Testis (tissue), 3 donors: Measurements from ENCODE around the gene TNNI2. TPM values are rescaled to one million over a fixed set of nuclear protein-coding genes. Genes with fewer than 3 reads are reported as not detected.
"Not testable (repeated sequence)": the region's sequence is repeated elsewhere in the genome, so short reads cannot be mapped to it uniquely, and the experiment has no call there.

Source experiments
- DNase-seq: peaks from one replicate; pipeline ENCODE4 v3.0.0-alpha.2; 2019
- H3K27ac ChIP-seq, 2 donors: fragments of 200-600 bp; sonication (generic); one replicate each; pipeline ENCODE4 v1.5.1; 2019
- H3K27me3 ChIP-seq: fragments of 200-600 bp; sonication (generic); one replicate; pipeline ENCODE4 v1.5.1; 2019
- H3K36me3 ChIP-seq: fragments of 200-600 bp; sonication (generic); one replicate; pipeline ENCODE4 v1.5.1; 2017; ENCODE audit warnings: low read depth; ENCODE audit errors: missing control alignments
- H3K4me1 ChIP-seq: fragments of 200-600 bp; sonication (generic); one replicate; pipeline ENCODE4 v1.5.1; 2019
- H3K4me3 ChIP-seq, 2 donors: fragments of 200-600 bp; sonication (generic); one replicate each; pipeline ENCODE4 v1.5.1; 2017 to 2019
- H3K9me3 ChIP-seq: fragments of 200-600 bp; sonication (generic); one replicate; pipeline ENCODE4 v1.5.1; 2017
- POLR2A ChIP-seq: fragments of 450-650 bp; IDR thresholded peaks from one replicate; pipeline ENCODE4 v1.6.1; 2017; ENCODE audit warnings: antibody characterized with exemption, mild to moderate bottlenecking, moderate library complexity
- WGBS, 2 donors: methylation state at CpG; one replicate each; pipeline ENCODE4 v1.1.5; 2018; 5-methylcytosine and 5-hydroxymethylcytosine counted together
- intact Hi-C: fragments of 100-400 bp; cut with DNase I; formaldehyde crosslinking; loops from one replicate; pipeline ENCODE4 v1.15.1; 2023; ENCODE audit warnings: low total_unique reads
- polyA plus RNA-seq: library from polyadenylated mRNA; stranded (reverse); fragments of 350-450 nt; fragmentation: Illumina TruSeq; extraction: RNeasy Lipid Tissue Mini Kit (QIAGEN cat#74804); gene quantifications from one replicate; pipeline ENCODE4 v1.2.3, GENCODE V29; 2014; ENCODE audit warnings: low read depth, low replicate concordance; ENCODE audit not compliant: insufficient read depth
- total RNA-seq, 2 donors: library from RNA; depleted of rRNA; stranded (reverse); fragments of >200 nt; gene quantifications; one replicate each; pipeline ENCODE4 v1.2.3, GENCODE V29; 2016
- TF ChIP-seq, protein P1 (sequence below), 3 experiments: fragments of 450-650 bp in 2 of 3; fragments of 200-600 bp in 1 of 3; sonication (generic) in 1 of 3; IDR thresholded peaks; one replicate each; pipeline ENCODE4 v1.5.1; 2016 to 2019; ENCODE audit warnings: antibody characterized with exemption in 3 of 3, mild to moderate bottlenecking in 2 of 3, moderate library complexity in 1 of 3

The TNNI2 gene
- total and polyA plus RNA-seq, 3 donors from 2014 or later, result 8.6 TPM; not detected in 2

DNA sequence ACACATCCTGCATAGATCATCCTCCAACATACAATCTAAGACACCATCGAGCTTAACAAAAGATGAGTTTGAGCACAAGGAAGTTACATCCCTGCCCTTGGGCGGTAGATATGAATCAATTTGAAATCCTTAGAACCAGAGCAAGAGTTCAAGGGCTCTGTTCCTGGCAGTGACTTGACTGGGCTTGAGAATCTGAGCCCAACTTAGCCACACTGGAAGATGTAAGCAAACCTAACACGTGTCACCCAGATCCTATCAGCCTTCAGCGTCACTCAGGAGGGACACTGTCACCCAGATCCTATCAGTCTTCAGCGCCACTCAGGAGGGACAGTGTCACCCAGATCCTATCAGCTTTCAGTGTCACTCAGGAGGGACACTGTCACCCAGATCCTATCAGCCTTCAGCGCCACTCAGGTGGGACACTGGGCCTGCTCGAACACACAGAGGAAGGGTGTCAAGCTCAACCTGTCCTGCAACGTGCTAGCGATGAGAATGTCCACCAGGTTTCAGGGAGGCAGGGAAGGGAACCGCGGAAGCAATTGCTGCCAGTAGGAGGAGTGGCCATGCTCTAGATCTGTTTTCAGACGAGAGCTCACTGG is 42.3 kb upstream of the TNNI2 start:
- TF ChIP-seq, protein P1, sequence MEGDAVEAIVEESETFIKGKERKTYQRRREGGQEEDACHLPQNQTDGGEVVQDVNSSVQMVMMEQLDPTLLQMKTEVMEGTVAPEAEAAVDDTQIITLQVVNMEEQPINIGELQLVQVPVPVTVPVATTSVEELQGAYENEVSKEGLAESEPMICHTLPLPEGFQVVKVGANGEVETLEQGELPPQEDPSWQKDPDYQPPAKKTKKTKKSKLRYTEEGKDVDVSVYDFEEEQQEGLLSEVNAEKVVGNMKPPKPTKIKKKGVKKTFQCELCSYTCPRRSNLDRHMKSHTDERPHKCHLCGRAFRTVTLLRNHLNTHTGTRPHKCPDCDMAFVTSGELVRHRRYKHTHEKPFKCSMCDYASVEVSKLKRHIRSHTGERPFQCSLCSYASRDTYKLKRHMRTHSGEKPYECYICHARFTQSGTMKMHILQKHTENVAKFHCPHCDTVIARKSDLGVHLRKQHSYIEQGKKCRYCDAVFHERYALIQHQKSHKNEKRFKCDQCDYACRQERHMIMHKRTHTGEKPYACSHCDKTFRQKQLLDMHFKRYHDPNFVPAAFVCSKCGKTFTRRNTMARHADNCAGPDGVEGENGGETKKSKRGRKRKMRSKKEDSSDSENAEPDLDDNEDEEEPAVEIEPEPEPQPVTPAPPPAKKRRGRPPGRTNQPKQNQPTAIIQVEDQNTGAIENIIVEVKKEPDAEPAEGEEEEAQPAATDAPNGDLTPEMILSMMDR (IDR thresholded peaks at IDR 0.05), result no peak
- TF ChIP-seq POLR2A, result no peak
- H3K27me3 ChIP-seq, result no peaks in the 10 kb centered on the region
- DNase-seq, result no peak
- no peak overlapping the region for H3K27ac ChIP-seq
- no peaks in the 10 kb centered on the region for H3K9me3 ChIP-seq
- H3K4me3 ChIP-seq, result no peak overlapping the region
- H3K4me1 ChIP-seq, result peaks cover 5% of the 10 kb centered on the region
- no peaks in the 10 kb centered on the region for H3K36me3 ChIP-seq
- intact Hi-C loops, result no loop called here
- WGBS, 2 donors, result 85% methylated on average over 12 of the region's 12 CpGs

DNA sequence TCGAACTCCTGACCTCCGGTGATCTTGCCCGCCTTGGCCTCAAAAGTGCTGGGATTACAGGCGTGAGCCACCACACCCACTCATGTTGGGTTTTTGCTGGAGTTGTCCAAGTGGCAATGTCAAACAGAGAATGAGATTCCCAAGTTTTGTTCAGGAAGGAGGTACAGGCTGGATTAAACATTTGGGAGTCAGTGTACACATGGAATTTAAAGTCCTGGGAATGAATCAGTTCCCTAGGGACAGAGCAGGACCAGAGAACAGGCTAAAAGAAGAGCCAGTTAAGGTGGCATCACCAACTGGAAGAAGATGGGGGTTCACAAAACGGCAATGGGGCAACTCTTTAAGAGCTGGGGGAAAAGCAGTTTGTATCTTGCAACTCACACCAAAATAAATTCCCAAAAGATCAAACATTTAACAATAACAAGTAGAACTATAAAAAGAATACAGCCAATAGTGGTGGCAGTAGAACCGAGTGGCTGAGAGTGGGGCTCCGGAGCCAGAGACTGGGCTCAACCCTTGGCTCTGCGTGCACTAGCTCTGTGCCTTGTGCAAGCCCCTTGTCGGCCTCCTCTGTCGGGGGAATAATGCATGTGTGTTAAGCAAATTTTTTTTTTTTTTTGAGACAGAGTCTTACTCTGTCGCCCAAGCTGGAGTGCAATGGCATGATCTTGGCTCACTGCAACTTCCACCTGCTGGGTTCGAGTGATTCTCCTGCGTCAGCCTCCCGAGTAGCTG is 41.2 kb upstream of the TNNI2 start:
- intact Hi-C loops, result no loop called here
- Histone ChIP-seq H3K27me3 (no peaks in the 10 kb centered on the region), H3K4me1 (peaks cover 5% of the 10 kb centered on the region), H3K4me3 (no peak overlapping the region), H3K9me3 (no peaks in the 10 kb centered on the region), H3K36me3 (no peaks in the 10 kb centered on the region), H3K27ac (no peak overlapping the region)
- WGBS, 2 donors, result 89 to 91% methylated on average over 14 of the region's 14 CpGs
- TF ChIP-seq, protein P1 (IDR thresholded peaks at IDR 0.05), result no peak
- TF ChIP-seq POLR2A, result no peak
- no peak for DNase-seq

DNA sequence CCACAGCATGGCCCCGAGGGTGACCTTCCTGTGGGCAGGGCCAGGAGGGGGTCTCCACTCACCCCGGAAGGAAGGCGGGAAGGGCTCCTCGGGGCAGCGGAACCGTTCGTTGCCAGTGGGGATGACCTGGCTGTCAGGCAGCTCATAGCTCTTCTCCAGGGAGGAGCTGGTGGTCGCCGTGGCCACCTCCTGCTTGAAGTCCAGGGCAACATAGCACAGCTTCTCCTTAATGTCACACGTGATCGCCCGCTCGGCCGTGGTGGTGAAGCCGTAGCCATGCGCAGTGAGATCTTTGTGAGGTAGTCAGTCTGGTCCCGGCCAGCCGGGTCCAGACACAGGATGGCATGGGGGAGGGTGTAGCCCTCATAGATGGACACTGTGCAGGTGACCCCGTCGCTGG is 35.5 kb upstream of the TNNI2 start:
- no peaks in the 10 kb centered on the region for H3K9me3 ChIP-seq
- 80 to 93% methylated on average over 9 to 20 of the region's 20 CpGs for WGBS, 2 donors
- H3K27me3 ChIP-seq, result no peaks in the 10 kb centered on the region
- TF ChIP-seq, protein P1 (IDR thresholded peaks at IDR 0.05), result no peak
- no peak for TF ChIP-seq POLR2A
- H3K4me3 ChIP-seq, result no peak overlapping the region
- H3K36me3 ChIP-seq, result no peaks in the 10 kb centered on the region
- no peak for DNase-seq
- H3K27ac ChIP-seq, result no peak overlapping the region
- intact Hi-C loops, result no loop called here
- H3K4me1 ChIP-seq, result peaks cover 17% of the 10 kb centered on the region

DNA sequence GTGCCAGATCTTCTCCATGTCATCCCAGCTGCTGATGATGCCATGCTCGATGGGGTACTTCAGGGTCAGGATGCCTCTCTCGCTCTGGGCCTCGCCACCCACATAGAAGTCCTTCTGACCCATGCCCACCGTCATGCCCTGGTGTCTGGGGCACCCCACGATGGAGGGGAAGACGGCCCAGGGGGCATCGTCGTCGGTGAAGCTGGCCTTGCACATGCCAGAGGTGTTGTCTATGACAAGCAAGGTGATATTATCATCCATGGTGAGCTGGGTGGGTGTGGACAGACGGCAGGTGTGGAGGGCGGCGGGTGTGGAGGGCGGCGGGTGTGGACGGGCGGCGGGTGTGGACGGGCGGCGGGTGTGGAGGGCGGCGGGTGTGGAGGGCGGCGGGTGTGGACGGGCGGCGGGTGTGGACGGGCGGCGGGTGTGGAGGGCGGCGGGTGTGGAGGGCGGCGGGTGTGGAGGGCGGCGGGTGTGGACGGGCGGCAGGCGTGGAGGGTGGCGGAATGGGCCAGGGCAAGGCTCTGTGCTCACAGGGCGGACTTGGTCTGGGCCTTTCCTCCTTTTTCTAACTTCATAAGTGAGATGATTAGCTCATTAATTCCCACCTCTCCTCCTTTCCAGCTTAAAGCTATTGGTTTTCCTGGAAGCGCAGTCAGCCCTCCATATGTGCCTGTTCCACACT is 34.8 kb upstream of the TNNI2 start:
- 79 to 95% methylated on average over 23 to 37 of the region's 42 CpGs for WGBS, 2 donors
- H3K9me3 ChIP-seq, H3K36me3 ChIP-seq, H3K27me3 ChIP-seq, DNase-seq, intact Hi-C loops, H3K27ac ChIP-seq, H3K4me3 ChIP-seq: not testable (repeated sequence)
- H3K4me1 ChIP-seq, result peaks cover 17% of the 10 kb centered on the region

DNA sequence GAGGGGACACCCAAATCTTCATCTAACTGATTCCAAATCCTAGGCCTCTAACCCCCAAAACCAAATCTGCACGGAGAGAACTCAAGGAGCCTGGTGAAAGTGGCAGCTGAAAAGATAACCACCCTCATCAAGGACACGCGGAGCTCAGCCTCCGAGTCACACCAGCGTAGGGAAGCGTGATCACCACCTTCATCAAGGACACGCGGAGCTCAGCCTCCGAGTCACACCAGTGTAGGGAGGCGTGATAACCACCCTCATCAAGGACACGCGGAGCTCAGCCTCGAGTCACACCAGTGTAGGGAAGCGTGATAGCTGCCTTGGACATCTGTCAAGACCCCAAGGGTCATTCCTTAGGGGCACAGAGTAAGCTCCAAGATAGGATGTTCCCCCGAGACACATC is 33.3 kb upstream of the TNNI2 start:
- Histone ChIP-seq H3K36me3 (no peaks in the 10 kb centered on the region), H3K9me3 (no peaks in the 10 kb centered on the region), H3K27me3 (no peaks in the 10 kb centered on the region), H3K4me1 (peaks cover 17% of the 10 kb centered on the region), H3K4me3 (no peak overlapping the region), H3K27ac (peak overlapping the region; percentile 39 to 54)
- WGBS, 2 donors, result 70 to 73% methylated on average over 13 to 15 of the region's 15 CpGs
- TF ChIP-seq, protein P1 (IDR thresholded peaks at IDR 0.05), result no peak
- no peak for TF ChIP-seq POLR2A
- intact Hi-C loops, result no loop called here
- DNase-seq, result peak; percentile 45
